ENCODE data around the gene FADS2.

The FADS2 gene

DNA sequence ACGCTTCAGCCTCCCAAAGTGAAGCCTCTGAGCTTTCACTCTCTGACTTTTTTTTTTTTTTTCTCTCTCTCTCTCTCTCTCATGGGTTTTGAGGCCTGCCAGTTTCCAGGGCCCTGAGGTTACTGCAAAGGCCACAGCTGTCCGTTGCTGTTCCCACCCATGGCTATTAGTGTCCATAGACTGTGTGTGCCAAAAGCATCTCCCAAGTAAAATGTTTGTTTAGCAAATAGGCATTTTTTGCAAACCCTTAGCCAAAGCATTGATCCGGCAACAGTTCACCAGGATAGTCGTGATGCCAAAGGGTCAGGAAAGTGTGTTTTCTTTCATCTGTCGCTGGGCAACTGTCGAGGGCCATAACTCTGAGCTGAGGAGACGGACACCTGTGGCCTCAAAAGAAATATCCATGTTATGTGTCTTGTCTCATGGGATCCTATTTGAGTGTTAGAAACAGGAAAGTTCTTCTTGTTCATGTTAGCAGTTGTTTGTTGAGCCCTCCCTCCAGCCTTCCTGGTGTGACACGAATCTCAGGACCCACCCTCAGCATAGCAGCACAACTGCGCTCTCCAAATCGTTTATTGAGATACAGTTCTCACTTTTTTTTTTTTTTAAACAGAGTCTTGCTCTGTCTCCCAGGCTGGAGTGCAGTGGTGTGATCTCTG lies 18.4 kb downstream of the FADS2 start:
- FAIRE-seq: no peak

DNA sequence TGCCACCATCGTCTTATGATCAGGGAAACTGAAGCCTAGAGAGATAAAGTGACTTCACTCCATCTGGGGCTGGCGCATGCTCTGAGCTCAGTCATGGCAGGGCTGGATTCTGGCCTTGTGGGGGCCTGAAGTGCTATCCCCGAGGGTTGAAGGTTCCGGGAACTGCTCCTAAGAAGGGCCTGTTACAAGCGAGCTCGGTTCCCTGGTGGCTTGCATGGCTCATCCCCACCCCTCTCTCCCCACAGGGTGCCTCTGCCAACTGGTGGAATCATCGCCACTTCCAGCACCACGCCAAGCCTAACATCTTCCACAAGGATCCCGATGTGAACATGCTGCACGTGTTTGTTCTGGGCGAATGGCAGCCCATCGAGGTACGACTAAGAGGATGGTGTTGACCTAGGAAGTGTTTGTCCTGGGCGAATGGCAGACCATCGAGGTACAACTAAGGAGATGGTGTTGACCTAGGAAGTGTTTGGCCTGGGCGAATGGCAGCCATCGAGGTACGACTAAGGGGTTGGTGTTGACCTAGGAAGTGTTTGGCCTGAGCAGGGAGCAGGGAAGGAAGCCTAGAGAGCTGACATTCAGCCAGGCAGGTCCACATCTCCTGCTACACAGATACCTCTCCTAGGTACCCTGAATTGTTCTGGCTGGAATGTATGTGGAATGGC lies 19.9 kb downstream of the FADS2 start:
- no peak for DNase-seq (ENCODE audit: low spot score)
- no peak for FAIRE-seq

More for the DNA sequence above, 18.4 kb downstream of the FADS2 start:
- no peak for DNase-seq (ENCODE audit: low spot score)

DNA sequence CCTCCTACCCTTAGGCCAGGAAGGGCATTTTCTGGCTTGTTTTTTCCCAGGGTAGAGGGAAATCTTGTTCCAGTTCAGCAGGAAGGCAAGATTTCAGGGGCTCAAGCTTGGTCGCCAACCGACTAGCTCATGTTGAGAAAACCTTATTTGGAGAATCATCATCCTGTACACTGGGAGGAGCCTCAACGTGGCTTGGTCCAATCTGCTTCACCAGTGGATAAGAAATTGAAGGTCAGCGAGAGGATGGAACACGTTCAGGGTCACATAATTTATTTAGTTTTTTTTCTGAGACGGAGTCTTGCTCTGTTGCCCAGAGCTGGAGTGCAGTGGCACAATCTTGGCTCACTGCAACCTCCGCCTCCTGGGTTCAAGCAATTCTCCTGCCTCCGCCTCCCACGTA lies 20.5 kb downstream of the FADS2 start:
- DNase-seq (ENCODE audit: low spot score) (no peak), FAIRE-seq (no peak)

DNA sequence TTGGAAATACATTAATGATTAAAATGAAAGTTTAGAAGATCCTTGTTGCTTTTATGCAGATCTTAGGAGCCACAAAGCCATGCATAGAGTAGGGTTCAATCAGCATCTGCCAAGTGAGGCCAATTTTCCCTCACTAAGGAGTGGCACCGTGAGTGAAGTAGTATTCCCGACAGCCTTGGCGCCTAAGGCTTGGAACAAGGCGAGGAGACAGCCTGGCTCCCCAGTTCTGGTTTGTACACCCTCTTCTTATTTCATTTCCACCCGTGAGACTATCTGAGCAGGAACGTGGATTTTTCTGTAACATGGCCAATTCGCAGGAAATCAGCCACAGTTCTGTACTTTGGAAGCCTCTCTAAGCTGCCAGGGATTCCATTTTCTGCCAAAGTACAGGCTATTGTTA lies 22.6 kb downstream of the FADS2 start:
- FAIRE-seq: no peak
- DNase-seq (ENCODE audit: low spot score): no peak

DNA sequence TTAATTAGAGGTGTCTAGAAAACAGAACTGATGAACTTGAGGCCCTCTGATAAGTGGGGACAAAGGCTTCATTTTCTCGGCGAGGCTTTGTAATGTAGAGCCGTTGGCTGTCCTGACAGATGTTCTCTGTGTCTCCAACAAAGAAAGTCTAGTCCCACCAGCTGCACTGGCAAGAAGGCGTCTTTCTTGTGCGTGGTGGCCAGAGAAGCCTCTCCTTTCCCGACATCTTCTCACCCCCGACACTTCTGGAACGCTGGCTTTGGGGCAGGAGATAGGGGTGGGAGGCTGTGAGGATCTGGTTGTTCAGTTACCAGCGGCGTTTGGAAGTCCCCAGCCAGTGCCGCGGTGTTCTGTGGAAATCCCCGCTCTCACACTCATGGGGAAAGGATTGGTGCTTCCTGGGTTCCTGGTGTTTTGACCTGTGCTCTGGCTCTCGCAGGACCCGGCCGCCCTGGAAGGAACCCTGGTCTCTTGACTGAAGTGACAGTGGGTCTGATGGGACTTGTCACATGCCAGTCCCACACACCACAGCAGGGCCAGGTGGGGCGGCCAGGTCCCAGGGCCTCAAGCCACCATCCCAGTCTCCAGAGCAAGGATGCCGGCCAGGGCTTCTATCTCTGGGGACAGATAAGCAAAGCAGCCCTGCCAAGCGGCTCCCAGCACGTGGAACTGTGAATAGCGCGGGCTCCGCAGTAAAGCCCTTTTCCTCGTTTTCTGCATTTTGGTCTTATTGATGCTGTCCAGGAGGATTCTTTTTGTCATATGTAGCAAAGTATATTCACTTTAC lies 23.2 kb downstream of the FADS2 start:
- FAIRE-seq (no peak), DNase-seq (ENCODE audit: low spot score) (no peak)

DNA sequence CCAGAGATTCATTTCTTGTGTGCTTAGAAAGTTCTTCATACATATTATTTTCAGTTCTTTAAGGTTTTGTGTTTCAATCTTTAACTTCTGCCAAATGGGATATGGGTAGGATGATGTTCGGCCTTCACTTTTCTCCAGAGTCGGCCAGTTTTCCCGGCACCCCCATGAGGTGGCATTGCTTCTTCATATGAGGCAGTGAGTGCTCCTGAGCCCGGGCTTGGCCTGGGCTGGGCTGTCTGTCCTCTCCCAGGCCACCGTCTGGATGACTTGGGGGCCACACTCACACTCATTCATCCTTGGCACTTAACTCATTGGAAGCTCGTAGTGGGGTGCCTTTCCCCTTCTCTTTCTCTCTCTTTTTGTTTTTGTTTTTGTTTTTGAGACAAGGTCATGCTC lies 23.8 kb downstream of the FADS2 start:
- FAIRE-seq (no peak), DNase-seq (ENCODE audit: low spot score) (no peak)

DNA sequence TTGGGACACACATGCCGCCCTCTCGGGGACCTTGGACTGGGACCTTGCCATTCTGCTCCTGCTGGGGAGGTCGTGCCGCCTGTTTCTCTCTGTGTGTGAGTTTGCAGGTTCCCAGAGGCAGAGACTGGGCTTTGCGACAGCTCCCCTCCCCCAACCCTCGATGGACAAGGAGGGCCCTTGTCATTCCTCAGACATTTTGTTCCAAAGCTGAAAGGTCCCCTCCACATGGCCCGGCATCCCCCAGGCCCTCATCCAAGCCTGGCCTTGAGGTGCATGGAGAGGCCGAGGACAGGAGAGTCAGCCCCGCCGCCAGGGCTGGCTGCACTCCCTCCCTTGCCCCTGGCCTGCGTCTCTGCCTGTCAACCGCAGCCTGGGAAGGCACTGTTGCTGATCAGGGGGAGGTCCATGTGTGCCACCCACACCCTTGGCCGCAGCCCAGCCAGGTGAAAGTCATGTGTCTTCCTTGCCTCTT lies 25.6 kb downstream of the FADS2 start:
- DNase-seq (ENCODE audit: low spot score): no peak
- no peak for FAIRE-seq

DNA sequence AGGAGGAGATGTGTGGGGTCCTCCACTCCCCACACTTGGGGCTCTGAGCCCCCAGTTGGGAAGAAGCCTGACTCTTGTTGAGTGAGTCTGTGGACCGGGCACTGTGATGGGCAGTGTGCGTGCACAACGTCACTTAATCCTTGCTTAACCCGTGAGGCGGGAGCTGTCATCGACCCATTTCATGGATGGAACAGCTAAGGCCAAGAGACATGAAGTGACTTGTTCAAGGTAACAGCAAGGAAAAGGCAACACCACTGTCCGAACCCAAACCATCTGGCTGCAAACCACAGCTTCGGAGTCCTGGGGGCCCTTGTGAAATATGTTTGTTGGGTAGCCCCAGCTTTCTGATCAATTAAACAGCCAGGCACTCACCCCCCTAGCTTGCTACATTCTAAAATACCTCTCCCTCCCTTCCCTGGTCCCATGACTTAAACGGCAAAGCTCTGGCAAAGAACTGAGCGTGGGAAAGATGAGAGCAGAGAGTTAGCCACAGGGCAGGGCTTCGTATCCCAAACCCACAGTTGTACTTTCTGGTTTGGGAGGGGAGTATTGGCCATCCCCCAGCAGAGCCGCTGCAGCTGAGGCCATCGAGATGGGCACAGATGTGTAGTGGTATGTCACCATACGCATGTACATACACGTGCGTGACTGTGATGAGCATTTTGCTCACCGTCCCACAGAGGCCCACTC lies 26.3 kb downstream of the FADS2 start:
- DNase-seq (ENCODE audit: low spot score) (no peak), FAIRE-seq (no peak)

DNA sequence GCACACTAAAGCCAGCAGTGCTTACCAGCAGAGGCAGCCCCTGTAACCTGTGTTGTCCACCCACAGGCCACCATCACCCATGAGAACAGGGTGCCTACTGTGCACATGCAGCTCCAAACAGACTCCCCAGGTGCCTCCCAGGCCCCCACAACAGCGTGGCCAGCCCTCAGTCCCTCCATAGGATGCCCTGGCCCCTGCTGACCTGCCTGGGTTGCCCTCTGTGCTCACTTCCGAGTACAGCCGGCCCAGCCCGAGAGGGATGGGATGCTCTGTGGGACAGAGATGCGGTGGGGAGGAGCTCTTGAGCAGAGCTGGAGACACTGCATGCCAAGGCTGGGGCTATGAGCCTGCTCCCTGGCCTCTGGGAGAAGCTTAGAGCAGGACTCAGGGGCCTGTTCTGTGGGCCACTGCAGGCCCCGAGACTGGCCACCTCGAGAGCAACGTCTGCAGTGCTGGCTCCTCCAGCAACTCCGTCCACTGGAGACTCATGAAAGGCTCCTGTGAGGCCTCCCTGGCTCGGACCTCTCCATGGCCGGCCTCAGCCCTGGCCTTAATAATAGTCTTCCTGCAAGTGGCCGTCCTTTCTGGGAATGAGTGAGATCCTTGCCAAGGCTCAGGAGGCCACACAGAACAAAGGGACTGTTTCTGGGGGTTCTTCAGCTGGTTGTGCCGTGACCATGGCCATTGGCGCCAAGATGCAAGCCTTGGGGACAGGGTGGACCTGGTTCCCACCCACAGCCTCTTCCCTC lies 27.0 kb downstream of the FADS2 start:
- no peak for DNase-seq (ENCODE audit: low spot score)
- no peak for FAIRE-seq

DNA sequence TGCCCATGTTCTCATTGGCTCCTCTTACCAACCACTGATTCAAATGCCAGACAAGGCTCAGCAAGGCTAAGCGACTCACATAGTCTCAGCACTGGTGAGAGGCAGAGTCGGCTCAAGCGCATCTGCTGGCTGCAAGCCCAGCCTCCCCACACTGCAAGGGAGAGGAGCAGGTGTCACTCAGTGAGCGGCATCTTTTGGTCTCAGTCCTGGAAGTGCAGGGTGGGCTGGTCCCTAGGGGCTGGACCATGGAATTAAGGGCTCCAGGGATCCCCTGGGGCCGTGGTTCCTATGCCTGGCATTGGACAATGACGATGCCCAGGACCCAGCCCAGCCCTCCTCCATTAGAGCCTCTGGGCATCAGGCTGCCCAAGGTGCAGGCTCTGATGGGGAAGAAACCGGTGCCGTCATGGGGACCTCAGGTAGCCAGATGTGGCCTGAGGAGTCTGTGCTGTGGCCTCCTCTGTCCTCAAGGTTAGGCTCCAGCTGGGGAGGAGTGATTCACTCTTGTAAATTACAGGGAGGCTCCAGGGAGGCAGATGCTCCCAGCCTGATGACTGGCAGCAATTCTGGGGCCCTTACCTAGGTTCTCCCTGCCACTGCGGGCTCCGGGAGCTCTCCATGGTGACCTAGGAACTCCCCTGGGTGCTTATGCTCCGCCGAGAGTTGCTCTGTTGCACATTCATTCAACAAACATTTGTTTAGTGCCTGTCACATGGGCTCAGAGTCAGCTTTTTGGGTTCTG lies 28.0 kb downstream of the FADS2 start:
- DNase-seq (ENCODE audit: low spot score): no peak
- FAIRE-seq: no peak

DNA sequence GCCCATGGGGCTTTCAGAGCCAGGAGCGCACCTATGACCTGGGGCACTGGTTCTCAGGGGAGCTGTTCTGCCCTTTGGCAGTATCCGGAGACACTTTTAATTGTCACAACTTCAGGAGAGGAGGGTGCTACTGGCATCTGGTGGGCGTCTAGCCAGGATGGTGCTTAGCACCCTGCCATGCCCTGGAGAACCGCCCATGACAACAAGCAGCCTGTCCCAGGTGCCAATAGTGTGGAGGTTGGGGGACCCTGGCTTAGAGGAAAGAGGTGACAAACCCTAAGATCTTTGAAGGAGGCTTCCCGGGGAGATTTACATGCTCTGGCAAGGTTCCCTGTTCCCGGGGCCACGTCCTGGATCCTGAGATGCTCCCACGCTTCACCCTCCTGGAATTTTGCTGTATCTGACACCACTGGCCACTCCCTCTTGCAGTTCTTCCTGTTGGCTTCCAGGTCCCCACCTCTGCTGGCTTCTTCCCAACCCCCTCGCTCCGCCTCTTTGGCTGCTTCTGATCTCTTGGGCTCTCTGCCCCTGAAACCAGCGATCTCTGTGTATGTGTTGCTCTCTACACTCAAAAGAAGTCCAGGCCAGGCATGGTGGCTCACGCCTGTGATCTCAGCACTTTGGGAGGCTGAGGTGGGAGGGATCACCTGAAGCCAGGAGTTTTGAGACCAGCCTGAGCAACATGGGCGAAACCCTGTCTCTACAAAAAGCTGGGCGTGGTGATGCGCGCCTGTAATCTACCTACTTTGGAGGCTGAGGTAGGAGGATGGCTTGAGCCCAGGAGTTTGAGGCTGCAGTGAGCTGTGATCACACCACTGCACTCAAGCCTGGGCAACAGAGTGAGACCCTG lies 32.2 kb downstream of the FADS2 start:
- FAIRE-seq (no peak), DNase-seq (ENCODE audit: low spot score) (no peak)

DNA sequence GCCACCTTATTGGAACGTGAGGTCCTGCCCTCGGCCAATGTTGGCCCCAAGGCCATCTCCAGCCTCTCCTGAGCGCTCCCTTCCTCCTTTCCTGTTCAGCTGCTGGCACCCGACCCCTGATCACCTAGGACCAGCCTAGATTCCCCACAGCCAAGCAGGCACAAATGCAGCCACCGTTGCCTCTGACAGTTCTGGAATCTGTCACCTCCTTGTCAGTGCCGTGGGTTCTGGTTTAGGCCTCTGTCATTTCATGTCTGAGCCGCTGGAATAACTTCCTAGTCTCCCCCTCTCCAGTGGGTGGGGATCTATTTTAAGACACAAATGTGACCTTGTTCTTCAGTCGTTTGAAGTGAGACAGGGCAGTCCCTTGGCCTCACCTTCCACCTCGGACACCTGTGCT lies 33.5 kb downstream of the FADS2 start:
- no peak for FAIRE-seq
- no peak for DNase-seq (ENCODE audit: low spot score)

DNA sequence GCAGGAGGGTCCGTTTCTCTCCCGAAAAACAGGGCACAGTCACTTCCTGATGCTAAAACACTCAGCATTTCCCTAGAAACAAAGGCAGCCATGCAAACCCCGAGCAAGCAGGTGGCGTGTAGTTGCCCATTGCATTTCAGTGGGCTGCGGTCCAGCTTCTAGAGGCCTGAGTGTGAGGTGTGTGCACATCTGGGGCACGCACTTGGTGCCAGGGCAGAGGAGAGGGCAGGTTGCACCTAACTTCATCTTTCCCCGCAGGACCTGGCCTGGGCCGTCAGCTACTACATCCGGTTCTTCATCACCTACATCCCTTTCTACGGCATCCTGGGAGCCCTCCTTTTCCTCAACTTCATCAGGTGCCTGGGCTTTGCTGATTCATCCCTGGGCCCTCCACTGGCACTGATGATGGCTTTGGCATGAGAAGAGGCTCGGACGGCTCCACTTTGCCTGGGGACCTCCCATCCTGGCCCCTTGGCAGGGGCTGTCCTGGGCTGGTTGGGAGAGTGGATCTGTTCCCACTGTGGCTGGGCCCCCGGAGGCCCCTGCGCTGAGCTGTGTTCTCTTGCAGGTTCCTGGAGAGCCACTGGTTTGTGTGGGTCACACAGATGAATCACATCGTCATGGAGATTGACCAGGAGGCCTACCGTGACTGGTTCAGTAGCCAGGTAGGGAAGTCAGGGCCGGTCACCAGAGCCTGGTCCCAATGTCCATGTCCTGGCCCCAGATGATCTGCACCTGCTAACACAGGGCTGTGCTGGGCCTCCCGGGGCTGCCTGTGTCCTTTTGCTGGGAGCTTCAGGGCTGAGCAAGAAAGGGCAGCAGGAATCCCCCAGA lies 34.8 kb downstream of the FADS2 start:
- no peak for FAIRE-seq
- no peak for DNase-seq (ENCODE audit: low spot score)

DNA sequence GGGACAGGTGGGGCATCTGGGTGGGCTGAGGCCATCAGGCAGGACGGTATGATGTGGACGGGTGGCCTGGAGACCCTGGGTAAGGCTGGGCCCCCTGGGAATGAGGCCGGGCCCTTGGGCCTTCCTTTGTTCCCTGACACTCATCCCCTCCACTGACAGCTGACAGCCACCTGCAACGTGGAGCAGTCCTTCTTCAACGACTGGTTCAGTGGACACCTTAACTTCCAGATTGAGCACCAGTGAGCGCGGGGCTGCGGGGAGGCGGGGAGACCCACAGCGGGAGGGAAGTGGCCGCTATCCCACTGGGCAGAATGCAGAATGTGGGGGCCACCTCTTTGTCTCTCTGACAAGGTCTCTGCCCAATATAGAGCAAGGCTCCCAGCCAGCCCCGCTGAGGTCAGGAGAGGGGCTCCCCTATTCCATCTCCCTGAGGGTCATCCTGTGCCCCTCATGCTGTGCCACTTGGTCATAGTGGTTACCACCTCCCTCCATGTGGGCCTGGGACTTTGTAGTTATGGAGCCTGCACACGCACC lies 35.5 kb downstream of the FADS2 start:
- FAIRE-seq: no peak
- no peak for DNase-seq (ENCODE audit: low spot score)

DNA sequence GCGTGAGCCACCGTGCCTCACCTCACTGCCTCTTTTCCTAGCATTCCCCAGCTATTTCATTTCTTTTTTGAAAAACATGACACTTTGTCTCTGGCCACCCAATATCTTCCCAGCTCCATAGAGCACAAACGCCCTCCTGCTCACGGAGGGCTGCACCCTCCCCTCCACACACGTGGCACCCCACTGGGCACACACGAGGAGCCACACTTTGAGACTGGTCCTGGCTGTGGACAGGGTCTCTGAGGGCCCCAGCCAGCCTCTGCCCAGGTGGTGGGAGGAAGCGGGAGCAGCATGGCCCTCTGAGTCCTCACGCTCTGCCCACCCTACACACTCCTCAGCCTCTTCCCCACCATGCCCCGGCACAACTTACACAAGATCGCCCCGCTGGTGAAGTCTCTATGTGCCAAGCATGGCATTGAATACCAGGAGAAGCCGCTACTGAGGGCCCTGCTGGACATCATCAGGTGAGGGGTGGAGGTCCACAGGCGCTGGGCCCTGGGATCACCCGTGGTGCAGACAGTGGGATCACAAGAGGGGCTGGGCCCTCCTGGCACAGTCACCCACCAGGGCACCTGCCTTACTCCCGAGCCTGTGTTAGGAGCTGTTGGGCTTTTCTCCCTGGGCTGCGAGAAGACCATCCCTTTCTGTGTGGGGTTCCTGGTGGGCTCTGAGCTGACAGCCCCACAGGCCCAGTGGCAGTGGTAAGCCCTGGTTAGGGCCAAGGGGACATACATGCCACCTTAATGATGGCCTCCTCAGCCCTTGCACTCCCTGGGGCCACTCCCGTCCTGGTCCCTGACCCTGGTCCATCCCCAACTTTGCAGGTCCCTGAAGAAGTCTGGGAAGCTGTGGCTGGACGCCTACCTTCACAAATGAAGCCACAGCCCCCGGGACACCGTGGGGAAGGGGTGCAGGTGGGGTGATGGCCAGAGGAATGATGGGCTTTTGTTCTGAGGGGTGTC lies 37.0 kb downstream of the FADS2 start:
- no peak for FAIRE-seq
- DNase-seq (ENCODE audit: low spot score): no peak

DNA sequence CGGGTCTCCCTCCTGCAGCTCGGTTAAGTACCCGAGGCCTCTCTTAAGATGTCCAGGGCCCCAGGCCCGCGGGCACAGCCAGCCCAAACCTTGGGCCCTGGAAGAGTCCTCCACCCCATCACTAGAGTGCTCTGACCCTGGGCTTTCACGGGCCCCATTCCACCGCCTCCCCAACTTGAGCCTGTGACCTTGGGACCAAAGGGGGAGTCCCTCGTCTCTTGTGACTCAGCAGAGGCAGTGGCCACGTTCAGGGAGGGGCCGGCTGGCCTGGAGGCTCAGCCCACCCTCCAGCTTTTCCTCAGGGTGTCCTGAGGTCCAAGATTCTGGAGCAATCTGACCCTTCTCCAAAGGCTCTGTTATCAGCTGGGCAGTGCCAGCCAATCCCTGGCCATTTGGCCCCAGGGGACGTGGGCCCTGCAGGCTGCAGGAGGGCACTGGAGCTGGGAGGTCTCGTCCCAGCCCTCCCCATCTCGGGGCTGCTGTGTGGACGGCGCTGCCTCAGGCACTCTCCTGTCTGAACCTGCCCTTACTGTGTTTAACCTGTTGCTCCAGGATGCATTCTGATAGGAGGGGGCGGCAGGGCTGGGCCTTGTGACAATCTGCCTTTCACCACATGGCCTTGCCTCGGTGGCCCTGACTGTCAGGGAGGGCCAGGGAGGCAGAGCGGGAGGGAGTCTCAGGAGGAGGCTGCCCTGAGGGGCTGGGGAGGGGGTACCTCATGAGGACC lies 38.3 kb downstream of the FADS2 start:
- FAIRE-seq: no peak

DNA sequence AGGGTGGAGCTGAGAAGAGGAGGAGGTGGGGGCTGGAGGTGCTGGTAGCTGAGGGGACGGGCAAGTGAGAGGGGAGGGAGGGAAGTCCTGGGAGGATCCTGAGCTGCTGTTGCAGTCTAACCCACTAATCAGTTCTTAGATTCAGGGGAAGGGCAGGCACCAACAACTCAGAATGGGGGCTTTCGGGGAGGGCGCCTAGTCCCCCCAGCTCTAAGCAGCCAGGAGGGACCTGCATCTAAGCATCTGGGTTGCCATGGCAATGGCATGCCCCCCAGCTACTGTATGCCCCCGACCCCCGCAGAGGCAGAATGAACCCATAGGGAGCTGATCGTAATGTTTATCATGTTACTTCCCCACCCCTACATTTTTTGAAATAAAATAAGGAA lies 38.9 kb downstream of the FADS2 start:
- DNase-seq (ENCODE audit: low spot score): no peak
- FAIRE-seq: no peak

More for the DNA sequence above, 38.3 kb downstream of the FADS2 start:
- DNase-seq (ENCODE audit: low spot score): no peak

All from urothelium cell line (cell line).